ENCODE results near the gene FOLR3. TPM values are rescaled to one million over a fixed set of nuclear protein-coding genes. Genes with fewer than 3 reads are reported as not detected.
A peak's percentile ranks its signal among the peaks of the same experiment; 100 is the strongest.

FOLR3 gene
- total RNA-seq, 4 donors from 2014 or later, result not detected

- Histone ChIP-seq H3K4me1 (no peaks in the 10 kb centered on the region), H3K36me3 (no peaks in the 10 kb centered on the region), H3K9me3 (no peaks in the 10 kb centered on the region), H3K27ac (peak overlapping the region; percentile 38), H3K4me3 (no peak overlapping the region), H3K27me3 (no peaks in the 10 kb centered on the region)
- DNase-seq (ENCODE audit: low spot score in 2 of 2), result no peak
- TF ChIP-seq CTCF (IDR thresholded peaks at IDR 0.05) (no peak), EP300 (IDR thresholded peaks at IDR 0.05) (no peak), POLR2AphosphoS5 (IDR thresholded peaks at IDR 0.05) (no peak), POLR2A (IDR thresholded peaks at IDR 0.05) (no peak)
- 77% methylated on average over 2 of the region's 2 CpGs for WGBS
Observed at GRCh38 chr11:72132646-72133045, 2.9 kb upstream of the FOLR3 start.

DNA sequence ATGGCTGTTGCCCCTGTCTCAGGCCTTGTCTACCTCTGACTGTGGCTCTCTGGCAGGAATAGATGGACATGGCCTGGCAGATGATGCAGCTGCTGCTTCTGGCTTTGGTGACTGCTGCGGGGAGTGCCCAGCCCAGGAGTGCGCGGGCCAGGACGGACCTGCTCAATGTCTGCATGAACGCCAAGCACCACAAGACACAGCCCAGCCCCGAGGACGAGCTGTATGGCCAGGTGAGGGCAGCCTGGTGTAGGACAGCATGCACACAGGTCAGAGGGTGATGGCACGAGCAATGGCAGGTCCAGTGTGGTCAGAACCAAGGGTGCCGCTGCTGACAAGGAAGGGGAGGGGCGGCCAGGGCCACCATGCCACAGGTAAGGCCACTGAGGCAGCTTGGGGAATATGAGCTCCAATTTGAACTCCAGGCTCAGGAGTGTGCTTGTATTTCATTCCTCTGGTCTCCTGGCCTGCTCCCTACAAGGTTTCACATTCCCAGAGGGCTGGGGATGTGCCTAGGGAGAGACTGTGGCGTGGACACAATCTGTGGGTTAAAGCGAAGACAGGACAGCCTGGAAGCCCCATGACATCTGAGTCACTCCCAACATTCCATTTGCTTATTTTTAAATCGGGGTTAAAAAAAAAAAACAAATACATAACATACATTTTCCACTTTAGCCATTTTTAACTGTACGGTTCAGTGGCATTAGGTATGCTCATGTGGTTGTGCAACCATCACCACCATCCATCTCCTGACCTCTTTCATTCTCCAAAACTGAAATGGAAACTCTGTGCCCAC, 562 bp downstream of the FOLR3 start:
- H3K27ac ChIP-seq, result no peak overlapping the region
- no peaks in the 10 kb centered on the region for H3K27me3 ChIP-seq
- H3K4me1 ChIP-seq, result no peaks in the 10 kb centered on the region
- no peaks in the 10 kb centered on the region for H3K36me3 ChIP-seq
- no peak for TF ChIP-seq EP300 (IDR thresholded peaks at IDR 0.05)
- TF ChIP-seq POLR2A (IDR thresholded peaks at IDR 0.05), result no peak
- no peak for TF ChIP-seq CTCF (IDR thresholded peaks at IDR 0.05)
- TF ChIP-seq POLR2AphosphoS5 (IDR thresholded peaks at IDR 0.05), result no peak
- DNase-seq (ENCODE audit: low spot score in 2 of 2), result no peak
- H3K9me3 ChIP-seq, result no peaks in the 10 kb centered on the region
- H3K4me3 ChIP-seq, result no peak overlapping the region
- 84% methylated on average over 14 of the region's 14 CpGs for WGBS

GRCh38 chr11:72136684-72137262, 1.2 kb downstream of the FOLR3 start:
- H3K27ac ChIP-seq, result no peak overlapping the region
- whole genome bisulfite sequencing, result 38% methylated on average over 4 of the region's 4 CpGs
- no peaks in the 10 kb centered on the region for H3K9me3 ChIP-seq

DNA sequence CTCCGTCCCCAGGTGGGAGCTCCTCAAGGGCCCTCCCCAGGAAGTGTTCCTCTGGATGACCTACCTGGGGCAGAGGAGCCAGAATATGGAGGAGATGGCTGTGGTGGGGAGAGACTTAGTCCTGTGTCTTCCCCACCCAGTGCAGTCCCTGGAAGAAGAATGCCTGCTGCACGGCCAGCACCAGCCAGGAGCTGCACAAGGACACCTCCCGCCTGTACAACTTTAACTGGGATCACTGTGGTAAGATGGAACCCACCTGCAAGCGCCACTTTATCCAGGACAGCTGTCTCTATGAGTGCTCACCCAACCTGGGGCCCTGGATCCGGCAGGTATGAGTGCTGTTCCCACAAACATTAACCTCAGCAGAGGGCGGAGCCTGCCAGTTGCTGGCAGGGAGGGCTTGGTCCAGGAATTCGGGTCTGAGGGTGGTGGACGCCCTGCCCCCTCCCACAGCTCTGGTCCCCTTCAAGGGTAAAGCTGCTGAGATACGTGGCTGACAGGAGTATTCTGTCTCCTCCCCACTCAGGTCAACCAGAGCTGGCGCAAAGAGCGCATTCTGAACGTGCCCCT, 3.4 kb downstream of the FOLR3 start:
- TF ChIP-seq POLR2AphosphoS5 (IDR thresholded peaks at IDR 0.05), result no peak
- TF ChIP-seq EP300 (IDR thresholded peaks at IDR 0.05), result no peak
- no peak for TF ChIP-seq POLR2A (IDR thresholded peaks at IDR 0.05)
- no peak for TF ChIP-seq CTCF (IDR thresholded peaks at IDR 0.05)
- Histone ChIP-seq H3K9me3 (no peaks in the 10 kb centered on the region), H3K4me1 (peaks cover 6% of the 10 kb centered on the region), H3K27ac (no peak overlapping the region), H3K4me3 (no peak overlapping the region), H3K27me3 (no peaks in the 10 kb centered on the region), H3K36me3 (no peaks in the 10 kb centered on the region)
- DNase-seq (ENCODE audit: low spot score in 2 of 2), result no peak
- 90% methylated on average over 2 of the region's 12 CpGs for WGBS

More at GRCh38 chr11:72136684-72137262, 1.2 kb downstream of the FOLR3 start:
- H3K36me3 ChIP-seq, result no peaks in the 10 kb centered on the region
- peaks cover 4% of the 10 kb centered on the region for H3K4me1 ChIP-seq
- TF ChIP-seq POLR2A (IDR thresholded peaks at IDR 0.05) (no peak), CTCF (IDR thresholded peaks at IDR 0.05) (no peak), POLR2AphosphoS5 (IDR thresholded peaks at IDR 0.05) (no peak), EP300 (IDR thresholded peaks at IDR 0.05) (no peak)
- H3K27me3 ChIP-seq, result no peaks in the 10 kb centered on the region
- H3K4me3 ChIP-seq, result no peak overlapping the region
- no peak for DNase-seq (ENCODE audit: low spot score in 2 of 2)

DNA sequence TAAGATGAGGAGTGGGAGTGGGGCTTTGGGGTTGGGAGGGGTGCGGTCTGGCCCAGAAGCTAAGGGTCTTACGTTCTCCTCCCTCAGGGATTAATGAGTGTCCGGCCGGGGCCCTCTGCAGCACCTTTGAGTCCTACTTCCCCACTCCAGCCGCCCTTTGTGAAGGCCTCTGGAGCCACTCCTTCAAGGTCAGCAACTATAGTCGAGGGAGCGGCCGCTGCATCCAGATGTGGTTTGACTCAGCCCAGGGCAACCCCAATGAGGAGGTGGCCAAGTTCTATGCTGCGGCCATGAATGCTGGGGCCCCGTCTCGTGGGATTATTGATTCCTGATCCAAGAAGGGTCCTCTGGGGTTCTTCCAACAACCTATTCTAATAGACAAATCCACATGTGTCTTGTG, 4.0 kb downstream of the FOLR3 start:
- H3K9me3 ChIP-seq, result no peaks in the 10 kb centered on the region
- no peak for TF ChIP-seq EP300 (IDR thresholded peaks at IDR 0.05)
- no peak for TF ChIP-seq POLR2A (IDR thresholded peaks at IDR 0.05)
- TF ChIP-seq POLR2AphosphoS5 (IDR thresholded peaks at IDR 0.05), result no peak
- TF ChIP-seq CTCF (IDR thresholded peaks at IDR 0.05), result no peak
- H3K27me3 ChIP-seq, result no peaks in the 10 kb centered on the region
- peaks cover 7% of the 10 kb centered on the region for H3K4me1 ChIP-seq
- H3K36me3 ChIP-seq, result no peaks in the 10 kb centered on the region
- no peak overlapping the region for H3K4me3 ChIP-seq
- no peak overlapping the region for H3K27ac ChIP-seq
- DNase-seq (ENCODE audit: low spot score in 2 of 2), result no peak
- 96% methylated on average over 11 of the region's 11 CpGs for WGBS
